NB4 (cell line): Measurements from ENCODE around the gene TMEM201.

Source experiments
- POLR2A ChIP-seq: IDR thresholded peaks from 2 replicates; pipeline ENCODE4 v1.6.1; 2011; ENCODE audit warnings: mild to moderate bottlenecking; ENCODE audit not compliant: insufficient read length; ENCODE audit errors: extremely low read depth
- TF ChIP-seq, protein P1 (sequence below): IDR thresholded peaks from one replicate; pipeline ENCODE4 v1.5.1; 2012; ENCODE audit warnings: low read depth, low read length
- TF ChIP-seq, protein P2 (sequence below): IDR thresholded peaks from 2 replicates; pipeline ENCODE4 v1.6.1; 2011; ENCODE audit warnings: low read depth, low read length

DNA sequence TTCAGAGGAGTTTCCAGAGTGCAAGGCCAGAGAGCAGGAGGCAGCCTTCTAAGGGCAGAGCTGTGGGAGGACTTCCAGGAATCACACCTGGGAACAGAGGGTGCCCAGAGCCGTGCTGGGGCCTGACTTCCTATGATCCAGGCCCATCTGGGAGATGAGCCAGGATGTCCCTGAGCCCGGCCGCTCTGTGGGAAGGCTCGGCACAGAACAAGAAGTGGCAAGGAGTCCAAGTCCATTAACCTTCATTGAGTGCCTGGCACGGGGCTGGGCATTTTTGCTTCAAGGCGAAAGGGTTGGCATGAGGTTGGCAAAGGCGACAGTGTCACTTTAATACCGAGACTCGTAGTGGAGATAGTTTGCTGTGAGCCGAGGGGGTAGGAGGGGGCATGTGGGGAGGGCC is 18.2 kb downstream of the TMEM201 start:
- TF ChIP-seq, protein P1, sequence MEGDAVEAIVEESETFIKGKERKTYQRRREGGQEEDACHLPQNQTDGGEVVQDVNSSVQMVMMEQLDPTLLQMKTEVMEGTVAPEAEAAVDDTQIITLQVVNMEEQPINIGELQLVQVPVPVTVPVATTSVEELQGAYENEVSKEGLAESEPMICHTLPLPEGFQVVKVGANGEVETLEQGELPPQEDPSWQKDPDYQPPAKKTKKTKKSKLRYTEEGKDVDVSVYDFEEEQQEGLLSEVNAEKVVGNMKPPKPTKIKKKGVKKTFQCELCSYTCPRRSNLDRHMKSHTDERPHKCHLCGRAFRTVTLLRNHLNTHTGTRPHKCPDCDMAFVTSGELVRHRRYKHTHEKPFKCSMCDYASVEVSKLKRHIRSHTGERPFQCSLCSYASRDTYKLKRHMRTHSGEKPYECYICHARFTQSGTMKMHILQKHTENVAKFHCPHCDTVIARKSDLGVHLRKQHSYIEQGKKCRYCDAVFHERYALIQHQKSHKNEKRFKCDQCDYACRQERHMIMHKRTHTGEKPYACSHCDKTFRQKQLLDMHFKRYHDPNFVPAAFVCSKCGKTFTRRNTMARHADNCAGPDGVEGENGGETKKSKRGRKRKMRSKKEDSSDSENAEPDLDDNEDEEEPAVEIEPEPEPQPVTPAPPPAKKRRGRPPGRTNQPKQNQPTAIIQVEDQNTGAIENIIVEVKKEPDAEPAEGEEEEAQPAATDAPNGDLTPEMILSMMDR: no peak
- TF ChIP-seq, protein P2, sequence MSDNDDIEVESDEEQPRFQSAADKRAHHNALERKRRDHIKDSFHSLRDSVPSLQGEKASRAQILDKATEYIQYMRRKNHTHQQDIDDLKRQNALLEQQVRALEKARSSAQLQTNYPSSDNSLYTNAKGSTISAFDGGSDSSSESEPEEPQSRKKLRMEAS: no peak
- no peak for TF ChIP-seq POLR2A
